ENCODE data around the gene PDE4D.

PDE4D gene

DNA sequence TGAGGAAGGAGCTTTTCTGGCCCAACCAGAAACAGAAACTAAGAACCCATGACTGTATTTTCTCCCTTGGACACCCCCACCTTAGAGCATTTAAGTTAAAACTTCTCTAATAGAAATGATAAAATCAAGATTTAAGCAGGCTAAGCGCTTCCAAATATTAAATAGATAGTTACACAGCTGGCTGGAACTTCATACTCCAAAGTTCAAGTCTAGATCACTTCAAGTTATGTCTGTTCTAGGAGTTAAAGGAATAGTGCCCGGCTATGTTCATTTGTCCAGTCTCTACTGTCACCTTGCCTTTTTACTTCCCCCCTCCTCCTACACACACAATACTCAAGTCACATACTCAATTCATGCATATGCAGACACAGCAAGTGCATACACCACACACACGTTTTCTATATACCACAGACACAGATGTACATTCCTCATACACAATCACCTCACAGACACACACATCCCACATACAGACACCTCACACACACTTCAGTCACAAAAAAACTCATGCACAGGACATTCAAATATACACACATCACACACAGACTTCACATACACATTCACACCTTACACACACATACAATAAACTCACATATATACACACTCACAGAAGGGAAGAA is 237.7 kb downstream of the PDE4D start:
- no peak for TF ChIP-seq POLR2AphosphoS5 (IDR thresholded peaks at IDR 0.05; ENCODE audit: low read depth, low read length)
- TF ChIP-seq TAF1 (IDR thresholded peaks at IDR 0.05; ENCODE audit: borderline replicate concordance, insufficient read depth, low read length) = no peak
- no peak for TF ChIP-seq REST (IDR thresholded peaks at IDR 0.05; ENCODE audit: insufficient read depth in 1 of 2, low read depth in 2 of 2, low read length in 2 of 2)
- TF ChIP-seq SIN3A (IDR thresholded peaks at IDR 0.05; ENCODE audit: borderline replicate concordance, insufficient read depth, low read length) = no peak
- TF ChIP-seq FOXP2 (optimal IDR thresholded peaks at IDR 0.05; ENCODE audit: borderline replicate concordance, extremely low read depth, extremely low read length, insufficient read depth) = no peak

GRCh38 chr5:59654691-59655090 is 238.8 kb downstream of the PDE4D start:
- TF ChIP-seq TAF1 (IDR thresholded peaks at IDR 0.05; ENCODE audit: borderline replicate concordance, insufficient read depth, low read length) (no peak), SIN3A (IDR thresholded peaks at IDR 0.05; ENCODE audit: borderline replicate concordance, insufficient read depth, low read length) (no peak), FOXP2 (optimal IDR thresholded peaks at IDR 0.05; ENCODE audit: borderline replicate concordance, extremely low read depth, extremely low read length, insufficient read depth) (no peak), POLR2AphosphoS5 (IDR thresholded peaks at IDR 0.05; ENCODE audit: low read depth, low read length) (no peak), REST (IDR thresholded peaks at IDR 0.05; ENCODE audit: insufficient read depth in 1 of 2, low read depth in 2 of 2, low read length in 2 of 2) (no peak)

DNA sequence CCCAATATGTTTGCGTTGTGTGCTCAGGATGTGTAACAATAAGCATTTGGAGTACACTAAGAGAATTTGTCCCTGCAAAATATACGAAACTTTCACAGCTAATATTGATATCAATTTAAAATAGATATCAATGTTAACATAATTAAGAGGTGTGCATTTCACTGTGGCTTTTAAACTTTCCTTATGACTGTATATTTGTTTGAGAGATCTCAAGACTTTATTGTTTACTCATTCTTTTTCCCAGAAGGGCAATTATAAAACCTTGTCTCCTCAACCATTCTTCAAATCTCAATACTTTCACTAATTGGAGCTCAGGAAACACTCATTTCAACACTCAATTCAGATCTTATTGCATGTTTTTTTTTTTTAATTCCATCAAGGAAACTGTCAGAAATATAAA is 241.1 kb downstream of the PDE4D start:
- TF ChIP-seq REST (IDR thresholded peaks at IDR 0.05; ENCODE audit: insufficient read depth in 1 of 2, low read depth in 2 of 2, low read length in 2 of 2) (no peak), SIN3A (IDR thresholded peaks at IDR 0.05; ENCODE audit: borderline replicate concordance, insufficient read depth, low read length) (no peak), TAF1 (IDR thresholded peaks at IDR 0.05; ENCODE audit: borderline replicate concordance, insufficient read depth, low read length) (no peak), POLR2AphosphoS5 (IDR thresholded peaks at IDR 0.05; ENCODE audit: low read depth, low read length) (no peak)

GRCh38 chr5:59648949-59649921 is 244.3 kb downstream of the PDE4D start:
- no peak for TF ChIP-seq POLR2AphosphoS5 (IDR thresholded peaks at IDR 0.05; ENCODE audit: low read depth, low read length)
- TF ChIP-seq SIN3A (IDR thresholded peaks at IDR 0.05; ENCODE audit: borderline replicate concordance, insufficient read depth, low read length) = no peak
- TF ChIP-seq REST (IDR thresholded peaks at IDR 0.05; ENCODE audit: insufficient read depth in 1 of 2, low read depth in 2 of 2, low read length in 2 of 2) = no peak; a peak in 1 of 4 replicates
- no peak for TF ChIP-seq FOXP2 (optimal IDR thresholded peaks at IDR 0.05; ENCODE audit: borderline replicate concordance, extremely low read depth, extremely low read length, insufficient read depth)
- TF ChIP-seq TAF1 (IDR thresholded peaks at IDR 0.05; ENCODE audit: borderline replicate concordance, insufficient read depth, low read length) = no peak
